GM12864 (cell line): ENCODE measurements around the gene SALL3.

Experiments
- DNase-seq: peaks from one replicate; pipeline ENCODE4 v3.0.0-alpha.2; 2011; ENCODE audit warnings: low read depth
- H3K4me3 ChIP-seq: 2 replicates; pipeline ENCODE4 v1.5.1; 2011; ENCODE audit warnings: mild to moderate bottlenecking, low read depth, low read length, control low read depth
- CTCF ChIP-seq: IDR thresholded peaks from 2 replicates; pipeline ENCODE4 v1.5.1; 2011; ENCODE audit warnings: low read depth, mild to moderate bottlenecking, moderate library complexity, low read length, control low read depth, inconsistent platforms; ENCODE audit errors: missing control alignments

The SALL3 gene

GRCh38 chr18:78979730-78980278 is at the start of gene SALL3:
Gene SALL3 (plus strand): TSS chr18:78979818. CDS start chr18:78980275, 457 bp downstream.
- no peak for TF ChIP-seq CTCF
- no peak within 1 kb of the TSS for H3K4me3 ChIP-seq
- DNase-seq: no peak

GRCh38 chr18:78932281-78932680 is 47.3 kb upstream of the SALL3 start:
- no peak overlapping the region for H3K4me3 ChIP-seq
- TF ChIP-seq CTCF: no peak
- no peak for DNase-seq

GRCh38 chr18:78934003-78934402 is 45.6 kb upstream of the SALL3 start:
- DNase-seq: no peak
- no peak for TF ChIP-seq CTCF
- no peak overlapping the region for H3K4me3 ChIP-seq

- DNase-seq: no peak
- H3K4me3 ChIP-seq: no peak overlapping the region
- TF ChIP-seq CTCF: no peak
Measured at GRCh38 chr18:78934551-78935225, 44.9 kb upstream of the SALL3 start.

- H3K4me3 ChIP-seq: no peak overlapping the region
- DNase-seq: no peak
- TF ChIP-seq CTCF: no peak
Measured at GRCh38 chr18:78935406-78935805, 44.2 kb upstream of the SALL3 start.

GRCh38 chr18:78936251-78937005 is 43.2 kb upstream of the SALL3 start:
- no peak for DNase-seq
- no peak for TF ChIP-seq CTCF
- H3K4me3 ChIP-seq: no peak overlapping the region
